Coronary artery (tissue), 2 donors: ENCODE data around the gene VIL1.

Source experiments
- DNase-seq: peaks from one replicate; pipeline ENCODE4 v3.0.0-alpha.2; 2017; ENCODE audit warnings: low spot score
- H3K27ac ChIP-seq, 2 donors: fragments of 200-600 bp; sonication (generic); one replicate each; pipeline ENCODE4 v1.5.1; 2016 to 2019
- H3K4me3 ChIP-seq: fragments of 200-600 bp; sonication (generic); 2 replicates; pipeline ENCODE4 v1.5.1; 2016; ENCODE audit warnings: mild to moderate bottlenecking, moderate library complexity
- TF ChIP-seq, protein P1 (sequence below): fragments of 200-600 bp; sonication (generic); IDR thresholded peaks from one replicate; pipeline ENCODE4 v1.5.1; 2019; ENCODE audit warnings: antibody characterized with exemption

VIL1 gene

DNA sequence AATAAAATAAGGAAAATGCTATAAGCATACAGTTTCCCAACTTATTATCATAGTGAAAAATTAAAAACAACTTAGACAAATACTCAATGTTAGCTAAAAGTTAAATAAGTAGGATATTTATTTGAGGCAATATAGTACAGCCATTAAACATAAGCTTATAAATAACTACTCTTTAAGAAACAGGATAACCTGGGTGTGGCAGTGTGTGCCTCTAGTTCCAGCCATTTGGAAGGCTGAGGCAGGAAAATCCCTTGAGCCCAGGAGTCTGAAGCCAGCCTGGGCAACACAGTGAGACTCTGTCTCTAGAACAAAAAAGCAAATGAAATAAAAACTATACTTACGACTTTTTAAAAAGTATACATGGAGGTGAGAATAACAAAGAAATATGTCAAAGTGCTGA lies 39.7 kb downstream of the VIL1 start:
- no peak for DNase-seq
- Histone ChIP-seq H3K4me3 (no peak overlapping the region), H3K27ac (no peak overlapping the region)
- TF ChIP-seq, protein P1, sequence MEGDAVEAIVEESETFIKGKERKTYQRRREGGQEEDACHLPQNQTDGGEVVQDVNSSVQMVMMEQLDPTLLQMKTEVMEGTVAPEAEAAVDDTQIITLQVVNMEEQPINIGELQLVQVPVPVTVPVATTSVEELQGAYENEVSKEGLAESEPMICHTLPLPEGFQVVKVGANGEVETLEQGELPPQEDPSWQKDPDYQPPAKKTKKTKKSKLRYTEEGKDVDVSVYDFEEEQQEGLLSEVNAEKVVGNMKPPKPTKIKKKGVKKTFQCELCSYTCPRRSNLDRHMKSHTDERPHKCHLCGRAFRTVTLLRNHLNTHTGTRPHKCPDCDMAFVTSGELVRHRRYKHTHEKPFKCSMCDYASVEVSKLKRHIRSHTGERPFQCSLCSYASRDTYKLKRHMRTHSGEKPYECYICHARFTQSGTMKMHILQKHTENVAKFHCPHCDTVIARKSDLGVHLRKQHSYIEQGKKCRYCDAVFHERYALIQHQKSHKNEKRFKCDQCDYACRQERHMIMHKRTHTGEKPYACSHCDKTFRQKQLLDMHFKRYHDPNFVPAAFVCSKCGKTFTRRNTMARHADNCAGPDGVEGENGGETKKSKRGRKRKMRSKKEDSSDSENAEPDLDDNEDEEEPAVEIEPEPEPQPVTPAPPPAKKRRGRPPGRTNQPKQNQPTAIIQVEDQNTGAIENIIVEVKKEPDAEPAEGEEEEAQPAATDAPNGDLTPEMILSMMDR: no peak

DNA sequence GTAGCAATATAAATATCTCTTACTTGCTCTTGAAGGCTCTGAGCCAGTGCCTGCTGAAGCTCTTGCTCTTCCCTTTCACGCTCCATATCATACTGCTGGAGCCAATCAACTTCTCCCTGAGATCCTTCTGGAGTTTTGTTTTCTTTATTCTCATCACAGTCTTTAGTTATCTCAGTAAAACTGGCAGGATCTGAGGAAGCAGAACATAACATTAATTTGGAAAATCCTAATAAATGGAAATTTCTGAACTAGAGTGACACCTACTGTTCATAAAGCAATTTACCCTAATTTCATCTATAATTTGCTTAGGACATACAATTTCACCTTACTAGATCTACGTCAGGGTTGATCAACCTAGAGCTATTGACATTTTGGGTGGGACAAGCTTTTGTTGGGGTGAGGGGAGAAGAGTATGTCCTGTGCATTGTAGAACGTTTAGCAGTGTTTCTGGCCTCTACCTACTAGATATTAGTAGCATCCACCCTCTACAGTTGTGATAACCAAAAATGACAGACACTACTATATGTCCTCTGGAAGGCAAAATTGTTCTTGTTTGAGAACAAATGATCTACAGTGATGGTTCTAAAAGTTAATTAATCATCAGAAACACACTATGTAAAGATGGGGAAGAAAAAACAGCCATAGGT lies 47.2 kb downstream of the VIL1 start:
- TF ChIP-seq, protein P1: peak; percentile 26

DNA sequence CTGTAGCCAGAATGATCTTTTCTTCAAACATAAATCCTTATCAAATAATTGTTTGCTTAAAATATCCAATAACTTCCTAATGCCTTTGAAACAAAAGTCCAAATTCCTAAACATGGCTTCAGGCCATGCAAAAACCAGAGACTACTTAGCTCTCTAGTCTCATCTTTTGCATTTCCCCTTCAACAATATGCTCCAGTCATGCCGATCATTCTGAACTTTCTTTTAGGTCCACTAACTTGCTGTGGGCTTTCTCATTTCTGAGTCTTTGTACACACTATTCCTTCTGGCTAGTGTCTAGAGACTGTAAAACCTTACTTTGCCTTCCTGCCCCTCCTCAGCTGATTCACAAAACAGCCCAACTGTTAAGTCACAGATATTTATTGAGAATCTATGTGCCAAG lies 51.5 kb downstream of the VIL1 start:
- TF ChIP-seq, protein P1: no peak
- Histone ChIP-seq H3K4me3 (no peak overlapping the region), H3K27ac (no peak overlapping the region)
- no peak for DNase-seq

More for the DNA sequence above, 47.2 kb downstream of the VIL1 start:
- Histone ChIP-seq H3K4me3 (no peak overlapping the region), H3K27ac (no peak overlapping the region)
- DNase-seq: no peak

DNA sequence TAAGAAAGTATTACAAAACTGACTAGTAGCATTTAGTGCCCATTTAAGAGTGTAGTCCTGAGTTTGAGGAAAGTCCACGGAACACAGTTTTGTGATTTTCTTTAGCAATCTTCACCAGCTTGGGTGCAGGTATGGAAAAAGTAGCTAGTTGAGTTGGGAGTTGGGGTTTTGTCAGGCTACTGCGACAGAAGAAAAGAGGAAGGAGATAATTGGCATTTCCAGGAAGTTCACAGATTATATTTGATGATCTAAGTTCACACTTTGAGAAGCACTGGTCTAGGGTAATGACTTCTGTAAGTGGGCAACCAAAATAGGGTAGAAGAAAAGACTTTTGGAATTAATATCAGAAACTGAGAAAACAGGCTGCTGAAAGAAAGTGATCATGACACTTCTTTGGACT lies 52.1 kb downstream of the VIL1 start:
- DNase-seq: no peak
- no peak overlapping the region for H3K4me3 ChIP-seq
- TF ChIP-seq, protein P1: no peak
- no peak overlapping the region for H3K27ac ChIP-seq

DNA sequence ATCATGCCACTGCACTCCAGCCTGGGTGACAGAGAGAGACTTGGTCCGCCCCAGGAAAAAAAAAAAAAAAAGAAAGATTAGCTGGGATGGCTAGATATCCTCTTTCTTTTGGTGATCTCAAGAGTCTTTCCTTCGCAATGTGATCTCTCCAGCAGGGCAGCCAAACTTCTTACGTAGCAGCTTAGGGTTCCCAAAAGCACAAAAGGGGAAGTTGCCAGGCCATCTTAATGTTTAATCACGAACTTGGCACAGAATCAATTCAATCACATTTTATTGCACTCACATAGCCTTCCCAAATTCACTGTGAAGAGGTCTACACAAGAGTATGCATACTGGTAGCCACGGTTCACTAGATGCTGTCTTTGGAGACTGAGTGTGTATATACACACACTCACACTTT lies 53.1 kb downstream of the VIL1 start:
- TF ChIP-seq, protein P1: no peak
- no peak for DNase-seq
- no peak overlapping the region for H3K27ac ChIP-seq
- H3K4me3 ChIP-seq: no peak overlapping the region

DNA sequence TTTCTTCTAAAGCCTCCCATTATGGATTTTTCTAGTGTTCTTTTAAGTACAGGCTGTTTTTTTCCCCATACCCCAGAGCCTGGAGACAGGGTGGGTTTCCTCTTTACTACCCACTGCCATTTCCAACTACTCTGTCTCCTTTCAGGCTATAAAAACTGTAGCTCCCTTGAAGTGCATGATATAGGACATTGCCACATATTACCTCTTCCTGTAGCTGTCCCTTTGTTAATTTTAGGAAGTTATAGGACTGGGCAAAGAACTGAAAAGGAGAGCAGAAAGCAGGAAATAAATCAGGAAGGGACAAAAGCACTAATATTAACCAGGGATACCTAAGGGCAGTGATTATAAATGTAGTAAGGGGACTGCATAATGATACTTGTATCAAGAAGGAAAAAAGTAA lies 54.1 kb downstream of the VIL1 start:
- Histone ChIP-seq H3K27ac (no peak overlapping the region), H3K4me3 (no peak overlapping the region)
- no peak for DNase-seq
- TF ChIP-seq, protein P1: no peak

DNA sequence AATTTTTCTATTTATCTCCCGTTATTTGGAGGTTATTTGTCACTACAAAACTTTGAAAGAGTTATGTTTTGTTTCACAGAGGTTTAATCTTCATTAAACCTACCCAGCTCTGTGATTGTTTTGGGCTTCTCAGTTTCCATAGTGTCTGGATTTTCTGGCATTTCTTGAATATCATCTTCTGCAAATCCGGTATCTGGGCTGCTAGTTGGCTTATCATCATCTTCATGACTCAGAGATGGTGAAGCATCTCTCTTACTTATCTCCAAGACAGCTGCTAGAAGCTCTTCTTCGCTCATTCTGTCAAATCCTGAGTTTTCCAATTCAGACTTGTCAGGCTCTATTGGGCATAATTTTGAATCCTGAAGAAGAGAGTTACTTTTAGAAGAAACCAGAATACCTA lies 55.6 kb downstream of the VIL1 start:
- DNase-seq: no peak
- no peak overlapping the region for H3K4me3 ChIP-seq
- TF ChIP-seq, protein P1: no peak
- no peak overlapping the region for H3K27ac ChIP-seq
